AG09309 (cell line): ENCODE results near the gene SVEP1.

Experiments used
- DNase-seq: peaks from one replicate; pipeline ENCODE4 v3.0.0-alpha.2; 2010; ENCODE audit warnings: low read depth
- H3K4me3 ChIP-seq: 2 replicates; pipeline ENCODE4 v1.5.1; 2011; ENCODE audit warnings: mild to moderate bottlenecking, low read depth, low read length, moderate library complexity; ENCODE audit not compliant: control insufficient read depth
- CTCF ChIP-seq: IDR thresholded peaks from 2 replicates; pipeline ENCODE4 v1.5.1; 2011; ENCODE audit warnings: mild to moderate bottlenecking, low read depth, low read length, inconsistent platforms; ENCODE audit not compliant: insufficient read depth, control insufficient read depth; ENCODE audit errors: missing control alignments

The SVEP1 gene

GRCh38 chr9:110317911-110318310 lies 261.6 kb downstream of the SVEP1 start:
- TF ChIP-seq CTCF: no peak
- no peak overlapping the region for H3K4me3 ChIP-seq
- no peak for DNase-seq

- TF ChIP-seq CTCF: no peak
- DNase-seq: no peak
- no peak overlapping the region for H3K4me3 ChIP-seq
Measured at GRCh38 chr9:110316261-110317075, 263.1 kb downstream of the SVEP1 start.
